ENCODE data around the gene LIF.
A peak's percentile ranks its signal among the peaks of the same experiment; 100 is the strongest.
"Not testable (repeated sequence)": the region's sequence is repeated elsewhere in the genome, so short reads cannot be mapped to it uniquely, and the experiment has no call there.

The LIF gene

GRCh38 chr22:30212363-30212995, 34.1 kb downstream of the LIF start:
- DNase-seq (ENCODE audit: low read depth in 2 of 2, low spot score in 1 of 2), result no peak

GRCh38 chr22:30211124-30211820, 35.3 kb downstream of the LIF start:
- DNase-seq (ENCODE audit: low read depth in 2 of 2, low spot score in 1 of 2), result no peak

- no peak for DNase-seq (ENCODE audit: low read depth in 2 of 2, low spot score in 1 of 2)
These were observed 36.2 kb downstream of the LIF start for GRCh38 chr22:30210235-30210909.

GRCh38 chr22:30209642-30210041, 36.9 kb downstream of the LIF start:
- no peak for DNase-seq (ENCODE audit: low read depth in 2 of 2, low spot score in 1 of 2)

- no peak for DNase-seq (ENCODE audit: low read depth in 2 of 2, low spot score in 1 of 2)
These were observed 37.6 kb downstream of the LIF start for GRCh38 chr22:30208631-30209603.

GRCh38 chr22:30206944-30207343, 39.6 kb downstream of the LIF start:
- DNase-seq (ENCODE audit: low read depth in 2 of 2, low spot score in 1 of 2), result no peak

DNA sequence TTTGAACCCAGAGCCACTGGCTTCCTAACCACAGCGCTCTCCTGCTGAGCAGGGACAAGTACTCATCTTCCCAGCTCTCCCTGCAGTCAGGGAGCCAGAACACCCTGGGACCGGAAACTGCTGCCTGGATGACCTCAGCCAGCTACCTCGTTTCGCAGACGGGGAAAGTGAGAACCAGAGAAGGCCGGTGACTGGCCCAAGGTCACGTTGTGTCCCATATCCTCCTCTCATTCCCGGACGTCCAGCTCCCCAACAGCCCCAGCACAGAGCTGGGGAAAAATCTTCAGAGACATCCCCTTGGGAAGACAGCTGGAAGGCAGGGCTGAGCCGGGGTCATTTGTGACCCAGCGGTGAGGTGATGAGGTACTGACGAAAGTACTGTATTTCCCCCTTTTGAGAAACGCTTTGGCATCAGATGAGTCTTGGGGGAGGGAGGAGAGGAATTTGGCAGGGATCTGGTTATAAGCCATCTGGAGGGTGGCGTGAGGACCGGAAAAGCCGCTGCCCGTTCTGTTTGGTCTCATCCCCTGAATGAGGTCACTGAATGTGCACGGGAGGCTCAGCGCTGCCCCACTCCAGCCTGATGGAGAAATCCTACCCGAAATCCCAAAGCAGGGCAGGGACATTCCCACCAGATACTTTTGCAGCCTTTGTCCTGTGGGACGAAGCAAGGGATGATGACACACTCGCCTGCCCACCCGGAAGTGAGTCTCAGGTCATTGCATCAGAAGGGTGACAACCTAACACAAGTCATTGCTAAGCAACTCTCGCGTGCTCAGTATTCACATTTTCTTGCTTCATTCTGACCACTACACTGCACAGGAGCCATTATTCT, 41.1 kb downstream of the LIF start:
- DNase-seq (ENCODE audit: low read depth in 2 of 2, low spot score in 1 of 2), result no peak

- no peak for DNase-seq (ENCODE audit: low read depth in 2 of 2, low spot score in 1 of 2)
These were observed 41.8 kb downstream of the LIF start for GRCh38 chr22:30204742-30205111.

DNA sequence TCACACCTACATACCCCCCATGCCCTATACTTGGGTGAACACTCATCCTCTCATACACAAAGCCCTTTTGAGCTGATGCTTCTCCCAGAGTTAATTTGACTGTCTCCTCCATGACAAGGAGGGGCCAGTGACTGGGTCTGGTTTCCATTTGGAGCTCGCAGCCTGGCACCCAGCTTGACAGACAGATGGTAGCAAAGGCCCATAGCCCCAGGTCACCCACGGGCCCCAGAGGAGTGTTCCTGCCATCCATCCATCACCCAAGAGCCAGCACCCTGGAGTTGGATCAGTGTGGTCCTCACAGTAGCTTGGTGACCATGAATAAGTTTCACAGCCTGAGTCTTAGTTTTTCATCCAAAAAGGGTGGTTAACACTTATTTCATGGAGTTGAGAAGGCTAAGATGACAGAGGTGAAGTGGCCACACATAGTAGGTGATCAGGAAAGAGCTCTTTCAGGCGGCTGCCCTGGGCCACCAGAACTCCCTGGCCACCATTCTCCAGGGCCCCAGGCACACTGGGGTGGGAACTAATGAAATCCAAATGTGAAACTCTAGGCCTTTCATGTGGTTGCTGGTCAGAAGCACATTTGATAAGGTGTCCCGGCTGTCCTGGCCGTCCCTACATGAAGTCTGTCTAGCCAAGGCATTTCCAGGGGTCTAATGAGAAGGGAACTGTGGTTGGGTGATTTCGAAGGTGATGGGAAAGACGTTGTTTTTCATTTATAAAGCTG, 42.4 kb downstream of the LIF start:
- DNase-seq (ENCODE audit: low read depth in 2 of 2, low spot score in 1 of 2), result no peak

DNA sequence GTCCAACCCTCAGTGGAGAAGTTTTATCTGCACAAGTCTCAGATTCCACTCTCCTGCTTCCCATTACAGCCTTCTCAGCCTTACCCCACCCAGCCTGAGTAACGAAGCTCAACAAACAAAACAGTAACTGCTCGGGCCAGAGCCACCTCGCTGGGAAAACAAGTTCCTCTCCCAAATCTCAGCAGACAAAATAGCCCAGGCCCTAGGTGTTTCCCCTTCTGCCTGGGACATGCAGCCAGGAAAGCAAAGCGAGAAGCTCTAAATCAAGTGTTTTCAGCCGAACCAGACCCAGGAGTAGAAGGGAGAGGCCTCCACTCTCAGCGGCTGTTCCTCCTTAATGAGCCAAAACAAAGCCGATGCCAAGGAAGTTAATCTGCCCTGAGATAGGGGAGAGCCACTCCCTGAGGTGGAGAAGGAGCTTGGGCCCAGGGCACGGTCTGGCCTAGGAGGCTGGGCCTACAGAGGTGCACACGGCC, 44.0 kb downstream of the LIF start:
- no peak for DNase-seq (ENCODE audit: low read depth in 2 of 2, low spot score in 1 of 2)

GRCh38 chr22:30201945-30202344, 44.6 kb downstream of the LIF start:
- DNase-seq (ENCODE audit: low read depth in 2 of 2, low spot score in 1 of 2), result no peak

DNA sequence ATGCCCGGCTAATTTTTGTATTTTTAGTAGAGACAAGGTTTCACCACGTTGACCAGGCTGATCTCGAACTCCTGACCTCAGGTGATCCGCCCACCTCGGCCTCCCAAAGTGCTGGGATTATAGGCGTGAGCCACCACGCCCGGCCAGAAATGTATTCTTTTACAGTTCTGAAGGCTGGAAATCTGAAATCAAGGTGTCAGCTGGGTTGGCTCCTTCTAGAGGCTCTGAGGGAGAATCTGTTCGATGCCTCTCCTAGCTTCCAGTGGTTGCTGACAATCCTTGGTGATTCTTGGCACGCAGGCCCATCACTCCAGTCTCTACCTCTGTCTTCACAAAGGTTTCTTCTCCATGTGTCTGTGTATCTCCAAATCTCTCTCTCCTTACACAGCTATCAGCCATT, 45.7 kb downstream of the LIF start:
- DNase-seq (ENCODE audit: low read depth in 2 of 2, low spot score in 1 of 2), result not testable (repeated sequence)

GRCh38 chr22:30198921-30199320, 47.6 kb downstream of the LIF start:
- DNase-seq (ENCODE audit: low read depth in 2 of 2, low spot score in 1 of 2), result no peak

DNA sequence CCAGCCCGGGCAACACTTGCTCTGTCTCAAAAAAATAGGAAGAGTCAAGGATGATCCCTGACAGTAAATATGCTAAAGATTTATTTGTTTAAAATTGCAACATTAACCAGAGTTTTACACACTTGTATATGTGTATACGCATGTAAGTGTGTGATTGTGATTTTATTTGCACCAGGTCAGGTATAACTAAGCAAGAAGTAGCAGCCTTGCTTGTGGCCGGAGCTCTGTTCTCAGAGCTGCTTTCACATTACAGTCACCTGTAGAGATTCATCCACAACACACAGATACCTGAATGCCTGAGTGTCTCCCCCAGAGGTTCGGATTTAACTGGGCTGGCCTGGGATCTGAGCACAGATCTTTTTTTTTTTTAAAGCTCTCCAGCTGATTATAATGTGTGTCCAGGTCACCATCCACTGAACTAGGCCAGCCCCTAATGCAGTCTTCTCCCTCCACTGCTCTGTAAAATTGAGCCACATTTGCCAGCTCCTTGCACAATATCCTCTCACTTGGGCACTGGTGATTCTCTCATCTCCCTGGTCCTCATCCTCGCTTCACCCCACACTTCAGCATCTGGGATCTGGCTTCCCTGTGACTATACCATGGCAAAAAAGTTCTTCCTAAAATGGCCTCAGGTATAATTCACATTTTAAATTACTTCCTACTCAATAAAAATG, 48.3 kb downstream of the LIF start:
- DNase-seq (ENCODE audit: low read depth in 2 of 2, low spot score in 1 of 2), result no peak

GRCh38 chr22:30197389-30197788, 49.2 kb downstream of the LIF start:
- DNase-seq (ENCODE audit: low read depth in 2 of 2, low spot score in 1 of 2), result no peak

DNA sequence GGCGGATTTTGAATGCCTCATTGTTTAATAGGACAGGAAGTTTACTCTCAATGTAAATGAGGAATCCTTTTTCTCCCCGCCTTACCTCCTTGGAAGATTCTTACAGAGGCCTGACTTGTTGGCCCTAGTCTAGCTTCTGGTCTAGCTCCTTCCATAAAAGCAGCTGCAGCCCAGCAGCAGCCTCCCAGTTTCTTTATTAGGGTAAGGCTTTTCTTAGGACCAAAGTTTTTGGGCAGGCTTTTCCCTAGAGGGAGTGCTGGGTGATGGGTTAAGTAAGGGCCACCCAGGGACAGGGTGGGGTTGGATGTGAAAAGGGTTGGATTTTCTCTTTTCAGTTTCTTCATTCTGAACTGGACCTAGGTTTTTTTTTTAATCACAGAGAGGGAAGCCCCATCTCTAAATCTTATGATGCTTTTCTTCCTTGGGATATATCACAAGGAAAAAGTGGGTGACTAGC, 49.7 kb downstream of the LIF start:
- DNase-seq (ENCODE audit: low read depth in 2 of 2, low spot score in 1 of 2), result no peak

GRCh38 chr22:30196141-30196879, 50.2 kb downstream of the LIF start:
- peak in 1 of 2 donors; percentile 37 for DNase-seq (ENCODE audit: low read depth in 2 of 2, low spot score in 1 of 2)
